ENCODE results near the gene CHST15. TPM values are rescaled to one million over a fixed set of nuclear protein-coding genes. Genes with fewer than 3 reads are reported as not detected.
A peak's percentile ranks its signal among the peaks of the same experiment; 100 is the strongest.

The CHST15 gene
- total RNA-seq, 1 donor from 2014 or later: 1.5 TPM

DNA sequence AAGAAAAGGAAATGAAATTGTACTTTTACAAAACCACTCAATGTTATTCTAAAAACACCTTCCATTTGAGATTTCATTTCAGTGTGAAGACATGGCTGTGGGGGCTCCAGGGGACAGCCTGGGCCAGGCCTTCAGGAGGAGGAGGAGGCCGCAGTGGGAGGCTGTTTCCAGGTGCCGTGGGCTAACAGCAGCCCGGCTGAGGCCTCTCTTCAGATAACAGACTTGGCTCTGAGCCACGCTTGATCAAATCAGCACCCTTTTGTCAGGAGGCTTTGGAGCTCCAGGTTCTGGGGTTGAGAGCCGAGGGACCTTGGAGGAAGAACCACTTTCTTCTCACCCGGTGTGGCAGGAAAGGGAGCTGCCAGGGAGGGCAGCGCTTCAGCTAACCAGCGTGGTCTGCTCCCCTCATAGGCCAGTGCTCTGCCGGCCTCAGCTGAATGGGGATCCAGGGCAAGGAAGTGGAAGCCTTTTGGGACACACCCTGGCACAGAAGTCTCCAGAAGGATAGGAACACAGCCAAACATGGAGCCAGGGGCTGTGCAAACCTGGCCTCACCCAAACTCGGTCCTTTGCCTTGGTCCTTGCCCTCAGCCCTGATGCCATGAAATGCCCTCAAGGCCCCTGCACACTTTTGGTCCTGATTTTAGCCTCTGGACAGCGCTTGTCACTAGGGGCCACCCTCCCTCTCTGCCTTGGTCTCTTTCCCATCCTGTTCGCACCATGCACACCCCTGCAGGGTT lies 23.5 kb upstream of the CHST15 start:
- Mint-ChIP-seq H3K36me3 (ENCODE audit: low read depth) (no peaks in the 10 kb centered on the region), H3K27ac (ENCODE audit: unreplicated experiment) (peak overlapping the region; percentile 19), H3K27me3 (ENCODE audit: low read depth) (peaks cover 3% of the 10 kb centered on the region), H3K4me1 (no peaks in the 10 kb centered on the region), H3K9me3 (no peaks in the 10 kb centered on the region), H3K4me3 (no peak overlapping the region)
- TF ChIP-seq, protein P1, sequence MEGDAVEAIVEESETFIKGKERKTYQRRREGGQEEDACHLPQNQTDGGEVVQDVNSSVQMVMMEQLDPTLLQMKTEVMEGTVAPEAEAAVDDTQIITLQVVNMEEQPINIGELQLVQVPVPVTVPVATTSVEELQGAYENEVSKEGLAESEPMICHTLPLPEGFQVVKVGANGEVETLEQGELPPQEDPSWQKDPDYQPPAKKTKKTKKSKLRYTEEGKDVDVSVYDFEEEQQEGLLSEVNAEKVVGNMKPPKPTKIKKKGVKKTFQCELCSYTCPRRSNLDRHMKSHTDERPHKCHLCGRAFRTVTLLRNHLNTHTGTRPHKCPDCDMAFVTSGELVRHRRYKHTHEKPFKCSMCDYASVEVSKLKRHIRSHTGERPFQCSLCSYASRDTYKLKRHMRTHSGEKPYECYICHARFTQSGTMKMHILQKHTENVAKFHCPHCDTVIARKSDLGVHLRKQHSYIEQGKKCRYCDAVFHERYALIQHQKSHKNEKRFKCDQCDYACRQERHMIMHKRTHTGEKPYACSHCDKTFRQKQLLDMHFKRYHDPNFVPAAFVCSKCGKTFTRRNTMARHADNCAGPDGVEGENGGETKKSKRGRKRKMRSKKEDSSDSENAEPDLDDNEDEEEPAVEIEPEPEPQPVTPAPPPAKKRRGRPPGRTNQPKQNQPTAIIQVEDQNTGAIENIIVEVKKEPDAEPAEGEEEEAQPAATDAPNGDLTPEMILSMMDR (conservative IDR thresholded peaks at IDR 0.05): no peak
- no peak for DNase-seq (ENCODE audit: low read depth, low spot score)

DNA sequence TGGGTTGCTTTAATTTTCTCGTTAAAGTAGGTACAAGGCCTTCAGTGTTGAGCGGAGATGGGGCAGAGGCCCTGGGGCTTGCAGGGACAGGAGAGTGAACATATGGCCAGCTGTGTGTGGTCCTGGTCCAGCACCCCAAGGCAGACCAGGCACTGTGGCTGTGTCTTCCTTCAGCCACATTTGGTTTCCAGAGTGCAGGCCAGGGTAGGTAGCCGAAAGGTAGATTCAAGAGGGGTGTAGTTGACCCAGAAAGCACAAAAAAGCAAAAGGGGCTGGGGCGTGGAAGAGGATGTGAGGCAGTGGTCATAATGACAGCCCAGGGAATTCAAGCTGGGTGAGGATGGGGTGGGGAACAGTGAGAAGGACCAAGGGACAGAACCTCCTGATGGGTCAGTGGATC lies 21.3 kb upstream of the CHST15 start:
- Mint-ChIP-seq H3K4me1 (no peaks in the 10 kb centered on the region), H3K9me3 (no peaks in the 10 kb centered on the region), H3K27me3 (ENCODE audit: low read depth) (peaks cover 9% of the 10 kb centered on the region), H3K27ac (ENCODE audit: unreplicated experiment) (no peak overlapping the region), H3K4me3 (no peak overlapping the region), H3K36me3 (ENCODE audit: low read depth) (no peaks in the 10 kb centered on the region)
- no peak for DNase-seq (ENCODE audit: low read depth, low spot score)
- TF ChIP-seq, protein P1 (conservative IDR thresholded peaks at IDR 0.05): no peak

DNA sequence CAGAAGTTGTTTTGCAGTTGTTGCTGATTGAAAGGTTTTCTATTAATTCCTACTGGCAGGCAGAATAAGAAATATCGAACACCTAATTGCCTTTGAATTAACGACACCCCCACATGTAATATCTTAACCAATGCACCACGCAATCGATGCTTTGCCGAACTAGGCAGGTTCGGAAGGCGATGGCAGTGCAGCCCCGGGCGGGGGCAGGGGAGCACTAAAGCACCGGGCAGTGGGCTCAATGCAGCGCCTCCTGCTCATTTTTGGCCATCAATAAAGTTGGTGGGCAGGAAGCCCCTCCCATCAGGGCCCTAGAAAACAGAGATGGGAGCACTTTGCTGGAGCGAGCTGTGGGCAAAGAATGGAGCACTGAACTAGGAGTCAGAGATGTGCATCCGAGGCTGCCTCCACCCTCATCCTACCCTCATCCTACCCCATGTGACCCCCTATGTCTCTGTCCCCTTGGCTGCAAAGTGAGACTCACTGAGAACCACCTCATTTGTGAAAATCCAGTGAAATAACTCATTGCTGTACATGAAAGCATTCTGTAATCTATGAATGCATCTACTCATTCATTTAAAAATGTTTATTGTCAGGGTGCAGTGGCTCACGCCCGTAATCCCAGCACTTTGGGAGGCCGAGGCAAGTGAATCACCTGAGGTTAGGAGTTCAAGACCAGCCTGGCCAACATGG lies 19.6 kb upstream of the CHST15 start:
- TF ChIP-seq, protein P1 (conservative IDR thresholded peaks at IDR 0.05): no peak
- H3K36me3 Mint-ChIP-seq (ENCODE audit: low read depth): no peaks in the 10 kb centered on the region
- H3K9me3 Mint-ChIP-seq: no peaks in the 10 kb centered on the region
- H3K27ac Mint-ChIP-seq (ENCODE audit: unreplicated experiment): no peak overlapping the region
- H3K4me1 Mint-ChIP-seq: no peaks in the 10 kb centered on the region
- DNase-seq (ENCODE audit: low read depth, low spot score): no peak
- H3K27me3 Mint-ChIP-seq (ENCODE audit: low read depth): peaks cover 9% of the 10 kb centered on the region
- H3K4me3 Mint-ChIP-seq: no peak overlapping the region

DNA sequence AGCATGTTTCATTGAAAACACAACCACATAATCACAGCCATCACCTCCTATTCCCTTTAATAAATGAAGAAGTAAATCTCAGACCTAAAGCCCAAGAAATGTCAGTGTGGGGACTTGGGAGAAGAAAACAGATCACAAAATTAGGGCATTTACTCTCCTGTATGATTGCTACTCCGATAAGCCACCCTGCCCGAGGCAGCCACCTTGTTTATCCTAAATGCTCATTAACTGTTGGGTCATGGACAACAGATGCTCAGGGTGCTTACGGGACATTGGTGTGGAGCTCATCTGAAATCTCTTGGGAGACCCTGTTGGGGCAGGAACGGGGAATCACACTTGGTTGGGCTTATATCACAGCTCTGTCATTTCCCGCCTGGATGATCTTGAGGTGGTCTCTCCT lies 17.5 kb upstream of the CHST15 start:
- Mint-ChIP-seq H3K4me3 (no peak overlapping the region), H3K27ac (ENCODE audit: unreplicated experiment) (peak overlapping the region; percentile 69), H3K27me3 (ENCODE audit: low read depth) (peaks cover 9% of the 10 kb centered on the region), H3K4me1 (peaks cover 12% of the 10 kb centered on the region), H3K36me3 (ENCODE audit: low read depth) (no peaks in the 10 kb centered on the region), H3K9me3 (no peaks in the 10 kb centered on the region)
- DNase-seq (ENCODE audit: low read depth, low spot score): no peak
- TF ChIP-seq, protein P1 (conservative IDR thresholded peaks at IDR 0.05): no peak

DNA sequence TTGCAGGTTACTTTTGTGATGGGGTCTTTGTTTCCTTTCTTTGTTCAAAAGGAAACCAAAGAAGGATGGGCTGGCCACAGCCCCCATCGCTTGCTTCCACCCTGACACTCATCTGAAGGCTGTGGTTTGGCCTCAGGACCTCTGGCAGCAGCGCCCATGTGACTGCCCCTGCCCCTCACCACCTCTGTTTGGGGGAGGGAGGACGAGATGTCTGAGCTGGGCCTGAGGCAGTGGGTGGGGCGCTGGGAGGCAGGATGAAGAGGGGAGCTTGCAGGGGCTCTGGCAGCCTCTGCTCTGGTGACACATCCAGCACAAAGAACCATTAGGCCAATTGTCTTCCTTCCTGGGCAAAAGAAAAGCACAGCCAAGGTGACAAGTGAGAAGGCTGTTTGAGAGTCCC lies 15.9 kb upstream of the CHST15 start:
- no peak overlapping the region for H3K27ac Mint-ChIP-seq (ENCODE audit: unreplicated experiment)
- TF ChIP-seq, protein P1 (conservative IDR thresholded peaks at IDR 0.05): no peak

More for the DNA sequence above, 15.9 kb upstream of the CHST15 start:
- no peak for DNase-seq (ENCODE audit: low read depth, low spot score)
- peaks cover 9% of the 10 kb centered on the region for H3K27me3 Mint-ChIP-seq (ENCODE audit: low read depth)
- H3K4me3 Mint-ChIP-seq: no peak overlapping the region
- no peaks in the 10 kb centered on the region for H3K9me3 Mint-ChIP-seq
- no peaks in the 10 kb centered on the region for H3K36me3 Mint-ChIP-seq (ENCODE audit: low read depth)
- peaks cover 12% of the 10 kb centered on the region for H3K4me1 Mint-ChIP-seq
